ENCODE data around the gene ANXA2.

DNA sequence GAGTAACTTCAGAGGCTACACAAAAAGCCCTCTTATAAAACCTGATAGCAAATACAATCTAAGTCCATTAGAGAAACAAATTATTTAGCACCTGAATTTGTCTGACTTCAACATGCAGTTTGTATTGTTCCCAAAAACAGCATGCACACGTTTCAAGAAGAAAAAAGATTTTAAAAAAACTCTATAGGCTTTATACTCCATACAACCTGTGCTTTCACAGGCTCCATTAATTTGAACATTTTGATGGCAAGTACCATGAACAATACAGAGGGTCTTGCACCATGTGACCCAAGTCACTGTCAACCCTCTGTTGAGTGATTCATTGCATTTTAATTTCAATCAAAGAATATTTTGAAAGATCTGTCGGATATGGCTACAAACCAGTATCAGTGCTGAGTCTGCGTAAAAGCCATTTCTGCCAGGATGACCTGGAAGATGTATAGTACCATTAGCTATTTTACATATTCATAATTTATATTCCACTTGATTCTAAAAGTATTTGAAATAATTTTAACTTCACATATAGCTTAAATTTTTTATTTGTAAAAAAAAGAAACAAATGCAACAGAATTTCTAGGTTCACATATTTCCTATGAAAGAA, 13.2 kb downstream of the ANXA2 start:
- TF ChIP-seq FOXA1 (IDR thresholded peaks at IDR 0.05) (no peak), TAF1 (conservative IDR thresholded peaks at IDR 0.05) (no peak)

All from liver (tissue), 2 donors.